D721Med (cell line): ENCODE measurements around the gene AGPAT3.

ENCODE experiments used
- DNase-seq: peaks from one replicate; pipeline ENCODE4 v3.0.0; 2011; ENCODE audit warnings: low spot score; ENCODE audit not compliant: insufficient read length
- FAIRE-seq: peaks from 2 replicates; lab custom pipeline; 2011; peaks lifted over from hg19 to GRCh38; lab: Jason Lieb, UNC
- TF ChIP-seq, protein P1 (sequence below): IDR thresholded peaks from 2 replicates; pipeline ENCODE4 v1.5.1; 2012; ENCODE audit warnings: mild to moderate bottlenecking, control low read depth; ENCODE audit not compliant: insufficient read depth; ENCODE audit errors: missing control alignments

Gene AGPAT3

DNA sequence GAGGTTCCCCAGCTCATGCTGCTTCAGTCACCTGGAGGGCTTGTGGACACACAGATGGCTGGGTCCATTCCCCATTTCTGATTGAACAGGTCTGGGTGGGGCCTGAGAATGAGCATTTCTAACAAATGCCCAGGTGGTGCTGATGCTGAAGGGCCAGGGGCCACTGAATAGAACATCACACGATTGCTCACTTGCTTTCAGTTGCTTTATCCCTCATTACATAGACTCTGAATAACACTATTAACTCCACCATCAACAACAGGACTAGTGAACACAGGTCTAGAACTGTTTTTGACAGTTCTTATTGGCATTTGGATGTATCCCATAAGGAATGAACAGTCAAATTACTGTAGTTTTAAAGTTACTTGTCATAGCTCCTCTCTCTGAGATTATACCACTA lies 159.2 kb downstream of the AGPAT3 start:
- TF ChIP-seq, protein P1, sequence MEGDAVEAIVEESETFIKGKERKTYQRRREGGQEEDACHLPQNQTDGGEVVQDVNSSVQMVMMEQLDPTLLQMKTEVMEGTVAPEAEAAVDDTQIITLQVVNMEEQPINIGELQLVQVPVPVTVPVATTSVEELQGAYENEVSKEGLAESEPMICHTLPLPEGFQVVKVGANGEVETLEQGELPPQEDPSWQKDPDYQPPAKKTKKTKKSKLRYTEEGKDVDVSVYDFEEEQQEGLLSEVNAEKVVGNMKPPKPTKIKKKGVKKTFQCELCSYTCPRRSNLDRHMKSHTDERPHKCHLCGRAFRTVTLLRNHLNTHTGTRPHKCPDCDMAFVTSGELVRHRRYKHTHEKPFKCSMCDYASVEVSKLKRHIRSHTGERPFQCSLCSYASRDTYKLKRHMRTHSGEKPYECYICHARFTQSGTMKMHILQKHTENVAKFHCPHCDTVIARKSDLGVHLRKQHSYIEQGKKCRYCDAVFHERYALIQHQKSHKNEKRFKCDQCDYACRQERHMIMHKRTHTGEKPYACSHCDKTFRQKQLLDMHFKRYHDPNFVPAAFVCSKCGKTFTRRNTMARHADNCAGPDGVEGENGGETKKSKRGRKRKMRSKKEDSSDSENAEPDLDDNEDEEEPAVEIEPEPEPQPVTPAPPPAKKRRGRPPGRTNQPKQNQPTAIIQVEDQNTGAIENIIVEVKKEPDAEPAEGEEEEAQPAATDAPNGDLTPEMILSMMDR, result no peak
- no peak for FAIRE-seq
- DNase-seq, result no peak

DNA sequence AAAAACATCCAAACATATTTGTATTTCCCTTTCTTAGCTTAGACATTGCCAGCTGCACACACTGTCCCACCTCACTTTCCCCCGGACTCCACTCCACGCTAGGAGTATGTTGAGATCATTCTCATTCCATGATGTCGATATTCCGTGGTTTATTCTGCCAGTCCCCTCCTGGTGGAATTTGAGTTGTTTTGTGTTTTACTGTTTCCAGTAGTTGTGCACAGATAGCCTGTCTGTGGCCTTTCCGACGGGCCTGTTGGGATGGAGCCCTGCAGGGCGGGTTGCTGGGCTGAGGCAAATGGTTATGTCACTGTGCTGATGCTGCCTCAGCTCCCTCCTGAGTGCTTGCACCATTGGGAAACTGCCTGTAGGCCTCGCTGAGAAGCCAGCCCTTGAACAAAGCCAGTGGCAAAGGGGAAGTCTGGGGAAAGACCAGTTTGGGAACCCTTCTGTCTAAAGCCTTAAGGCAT lies 159.9 kb downstream of the AGPAT3 start:
- FAIRE-seq (no peak), DNase-seq (no peak)
- TF ChIP-seq, protein P1, result no peak

DNA sequence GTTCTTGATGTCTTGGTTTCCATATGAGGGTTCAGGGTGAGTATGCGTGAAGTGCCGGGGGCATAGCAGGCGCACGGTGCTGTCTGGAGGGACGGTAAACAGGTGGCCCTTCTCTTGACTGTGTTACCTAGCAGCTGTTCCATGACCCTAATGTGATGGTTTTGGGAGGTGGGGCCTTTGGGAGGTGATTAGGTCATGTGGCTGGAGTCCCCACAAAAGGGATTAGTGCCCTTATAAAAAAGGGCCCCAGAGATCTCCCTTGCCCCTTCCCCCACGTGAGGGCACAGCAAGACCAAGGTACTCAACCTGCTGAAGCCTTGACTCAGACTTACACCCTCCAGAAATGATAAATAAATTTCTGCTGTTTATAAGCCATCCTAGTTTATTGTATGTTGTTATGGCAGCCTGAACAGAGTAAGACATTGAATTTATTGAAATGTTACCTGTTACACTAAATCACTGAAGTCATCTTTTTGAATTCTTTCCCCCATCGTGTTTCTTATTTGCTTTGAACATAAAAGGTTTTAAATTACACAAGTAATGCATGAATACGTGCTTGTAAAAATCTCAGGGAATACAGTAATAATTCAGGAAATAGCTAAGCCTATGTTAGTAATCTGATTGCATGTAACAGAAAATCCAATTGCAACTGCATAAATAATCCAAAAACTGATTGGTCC lies 162.7 kb downstream of the AGPAT3 start:
- DNase-seq, result no peak
- TF ChIP-seq, protein P1, result no peak
- FAIRE-seq, result no peak

DNA sequence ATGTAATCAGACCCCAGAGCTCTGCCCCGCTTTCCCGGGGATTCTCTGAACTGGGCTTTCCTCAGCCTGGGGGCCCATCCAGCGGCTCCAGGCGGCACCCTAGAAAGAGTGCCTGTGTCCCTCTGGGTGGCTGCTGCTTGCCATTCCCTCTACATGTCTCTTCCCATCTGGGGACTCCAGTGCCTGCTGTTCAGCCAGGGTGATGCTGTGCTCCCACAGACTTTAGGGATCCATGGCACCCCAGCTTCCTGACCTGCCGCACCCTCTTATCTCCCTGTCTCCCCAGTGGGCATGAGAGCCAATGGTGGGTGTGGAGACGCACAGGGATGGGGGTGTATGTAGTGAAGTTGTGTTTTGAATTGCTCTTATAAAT lies 163.2 kb downstream of the AGPAT3 start:
- TF ChIP-seq, protein P1, result no peak
- FAIRE-seq (no peak), DNase-seq (no peak)

DNA sequence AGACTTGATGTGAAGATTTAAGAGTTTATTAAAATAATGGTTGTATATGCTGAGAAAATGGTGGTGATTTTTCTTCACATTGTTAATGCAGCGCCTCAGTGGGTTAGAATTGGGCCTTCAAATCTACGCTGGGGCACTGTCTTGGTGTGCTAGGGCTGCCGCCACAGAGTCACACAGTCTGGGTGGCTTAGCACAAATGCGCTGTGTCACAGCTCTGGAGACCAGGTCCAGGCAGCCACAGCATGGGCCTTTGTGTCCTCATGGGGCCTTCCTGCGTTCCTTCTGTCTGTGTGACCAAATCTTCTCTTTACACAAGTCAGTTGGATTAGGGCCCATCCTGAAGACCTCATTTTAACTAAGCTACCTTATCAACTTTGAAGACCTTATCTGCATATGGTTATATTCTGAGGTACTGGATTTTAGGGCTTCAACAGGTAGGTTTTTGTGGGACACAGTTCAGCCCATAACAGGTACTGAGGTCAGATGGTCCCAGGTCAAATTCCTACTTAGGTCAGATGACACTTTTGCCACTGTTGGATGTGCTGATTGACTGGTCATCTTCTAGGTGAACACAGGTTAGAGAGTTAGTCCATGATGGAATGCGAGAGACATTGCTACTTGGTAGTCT lies 164.6 kb downstream of the AGPAT3 start:
- DNase-seq (no peak), FAIRE-seq (no peak)

DNA sequence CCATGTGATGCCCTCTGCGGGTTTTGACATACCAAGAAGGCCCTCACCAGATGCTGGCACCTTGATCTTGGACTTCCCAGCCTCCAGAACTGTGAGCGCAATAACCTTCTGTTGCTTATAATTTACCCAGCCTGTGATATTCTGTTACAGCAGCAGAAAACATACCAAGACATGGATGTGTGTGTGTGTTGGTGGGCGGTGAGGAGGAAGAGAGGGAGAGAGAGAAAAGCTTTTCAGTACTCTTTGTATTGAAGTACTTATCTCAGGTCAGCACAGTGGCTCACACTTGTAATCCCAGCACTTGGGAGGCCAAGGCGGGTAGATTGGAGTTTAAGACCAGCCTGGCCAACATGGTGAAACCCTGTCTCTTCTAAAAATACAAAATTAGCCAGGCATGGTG lies 170.2 kb downstream of the AGPAT3 start:
- TF ChIP-seq, protein P1, result no peak
- FAIRE-seq, result no peak

More for the DNA sequence above, 164.6 kb downstream of the AGPAT3 start:
- TF ChIP-seq, protein P1, result no peak

More for the DNA sequence above, 170.2 kb downstream of the AGPAT3 start:
- no peak for DNase-seq
